ENCODE measurements around the gene SETD2.
A peak's percentile ranks its signal among the peaks of the same experiment; 100 is the strongest.
"Not testable (repeated sequence)": the region's sequence is repeated elsewhere in the genome, so short reads cannot be mapped to it uniquely, and the experiment has no call there.

The SETD2 gene, protein sequence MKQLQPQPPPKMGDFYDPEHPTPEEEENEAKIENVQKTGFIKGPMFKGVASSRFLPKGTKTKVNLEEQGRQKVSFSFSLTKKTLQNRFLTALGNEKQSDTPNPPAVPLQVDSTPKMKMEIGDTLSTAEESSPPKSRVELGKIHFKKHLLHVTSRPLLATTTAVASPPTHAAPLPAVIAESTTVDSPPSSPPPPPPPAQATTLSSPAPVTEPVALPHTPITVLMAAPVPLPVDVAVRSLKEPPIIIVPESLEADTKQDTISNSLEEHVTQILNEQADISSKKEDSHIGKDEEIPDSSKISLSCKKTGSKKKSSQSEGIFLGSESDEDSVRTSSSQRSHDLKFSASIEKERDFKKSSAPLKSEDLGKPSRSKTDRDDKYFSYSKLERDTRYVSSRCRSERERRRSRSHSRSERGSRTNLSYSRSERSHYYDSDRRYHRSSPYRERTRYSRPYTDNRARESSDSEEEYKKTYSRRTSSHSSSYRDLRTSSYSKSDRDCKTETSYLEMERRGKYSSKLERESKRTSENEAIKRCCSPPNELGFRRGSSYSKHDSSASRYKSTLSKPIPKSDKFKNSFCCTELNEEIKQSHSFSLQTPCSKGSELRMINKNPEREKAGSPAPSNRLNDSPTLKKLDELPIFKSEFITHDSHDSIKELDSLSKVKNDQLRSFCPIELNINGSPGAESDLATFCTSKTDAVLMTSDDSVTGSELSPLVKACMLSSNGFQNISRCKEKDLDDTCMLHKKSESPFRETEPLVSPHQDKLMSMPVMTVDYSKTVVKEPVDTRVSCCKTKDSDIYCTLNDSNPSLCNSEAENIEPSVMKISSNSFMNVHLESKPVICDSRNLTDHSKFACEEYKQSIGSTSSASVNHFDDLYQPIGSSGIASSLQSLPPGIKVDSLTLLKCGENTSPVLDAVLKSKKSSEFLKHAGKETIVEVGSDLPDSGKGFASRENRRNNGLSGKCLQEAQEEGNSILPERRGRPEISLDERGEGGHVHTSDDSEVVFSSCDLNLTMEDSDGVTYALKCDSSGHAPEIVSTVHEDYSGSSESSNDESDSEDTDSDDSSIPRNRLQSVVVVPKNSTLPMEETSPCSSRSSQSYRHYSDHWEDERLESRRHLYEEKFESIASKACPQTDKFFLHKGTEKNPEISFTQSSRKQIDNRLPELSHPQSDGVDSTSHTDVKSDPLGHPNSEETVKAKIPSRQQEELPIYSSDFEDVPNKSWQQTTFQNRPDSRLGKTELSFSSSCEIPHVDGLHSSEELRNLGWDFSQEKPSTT (N-terminal part only)

GRCh38 chr3:47164007-47164881 lies at the start of gene SETD2:
SETD2 (minus strand) TSS chr3:47164113; CDS start chr3:47163924, 189 bp downstream.
- H4K20me1 ChIP-seq (ENCODE audit: insufficient read depth, low read length), result peaks cover 38% of the 10 kb centered on the region
- peaks cover 6% of the 10 kb centered on the region; the same call in 1 of the 2 replicates for H3K36me3 ChIP-seq (ENCODE audit: insufficient read depth, low read length)
- H3K9me3 ChIP-seq (ENCODE audit: insufficient read depth, low read length, severe bottlenecking), result no peaks in the 10 kb centered on the region
- ATAC-seq (ENCODE audit: insufficient read depth, low read depth), result peak; percentile 91
- H3K79me2 ChIP-seq (ENCODE audit: insufficient read depth, low read length), result peaks cover 72% of the 10 kb centered on the region
- H3K4me3 ChIP-seq (ENCODE audit: low read depth in 1 of 2, low read length in 2 of 2), result peak within 1 kb of the TSS; percentile 70 to 89
- peaks cover 43% of the 10 kb centered on the region for H3K4me1 ChIP-seq (ENCODE audit: insufficient read depth, low read length)
- H3K27ac ChIP-seq (ENCODE audit: low read length), result peak within 1 kb of the TSS; percentile 92
- H3K9ac ChIP-seq (ENCODE audit: low read depth, low read length), result peak within 1 kb of the TSS; percentile 89
- no peaks in the 10 kb centered on the region for H3K27me3 ChIP-seq (ENCODE audit: insufficient read depth, low read length, poor library complexity)
- TF ChIP-seq EZH2 (IDR thresholded peaks at IDR 0.05; ENCODE audit: borderline replicate concordance, low read depth, low read length, severe bottlenecking), result no peak
- TF ChIP-seq CTCF (IDR thresholded peaks at IDR 0.05; ENCODE audit: borderline replicate concordance, extremely low read depth, low read length, poor library complexity, severe bottlenecking), result peak; percentile 67
- peak; percentile 90 for DNase-seq
- peak within 1 kb of the TSS; percentile 90 for H2AFZ ChIP-seq (ENCODE audit: low read depth, low read length)
- H3K4me2 ChIP-seq (ENCODE audit: insufficient read depth, low read length), result peak within 1 kb of the TSS; percentile 89

- Histone ChIP-seq H3K79me2 (ENCODE audit: insufficient read depth, low read length) (no peaks in the 10 kb centered on the region), H3K4me2 (ENCODE audit: insufficient read depth, low read length) (no peak overlapping the region), H3K36me3 (ENCODE audit: insufficient read depth, low read length) (no peaks in the 10 kb centered on the region), H4K20me1 (ENCODE audit: insufficient read depth, low read length) (no peaks in the 10 kb centered on the region), H3K4me1 (ENCODE audit: insufficient read depth, low read length) (no peaks in the 10 kb centered on the region), H3K27me3 (ENCODE audit: insufficient read depth, low read length, poor library complexity) (no peaks in the 10 kb centered on the region), H3K27ac (ENCODE audit: low read length) (no peak overlapping the region), H3K9me3 (ENCODE audit: insufficient read depth, low read length, severe bottlenecking) (no peaks in the 10 kb centered on the region), H3K4me3 (ENCODE audit: low read depth in 1 of 2, low read length in 2 of 2) (no peak overlapping the region), H3K9ac (ENCODE audit: low read depth, low read length) (no peak overlapping the region), H2AFZ (ENCODE audit: low read depth, low read length) (no peak overlapping the region)
- no peak for DNase-seq
- no peak for TF ChIP-seq EZH2 (IDR thresholded peaks at IDR 0.05; ENCODE audit: borderline replicate concordance, low read depth, low read length, severe bottlenecking)
- no peak for TF ChIP-seq CTCF (IDR thresholded peaks at IDR 0.05; ENCODE audit: borderline replicate concordance, extremely low read depth, low read length, poor library complexity, severe bottlenecking)
- no peak for ATAC-seq (ENCODE audit: insufficient read depth, low read depth)
Measured at GRCh38 chr3:47210863-47211405, 47.0 kb upstream of the SETD2 start.

- not testable (repeated sequence) for H2AFZ ChIP-seq (ENCODE audit: low read depth, low read length); H3K27ac ChIP-seq (ENCODE audit: low read length); H3K4me1 ChIP-seq (ENCODE audit: insufficient read depth, low read length); DNase-seq; H3K4me3 ChIP-seq (ENCODE audit: low read depth in 1 of 2, low read length in 2 of 2); H3K79me2 ChIP-seq (ENCODE audit: insufficient read depth, low read length); H3K36me3 ChIP-seq (ENCODE audit: insufficient read depth, low read length); H4K20me1 ChIP-seq (ENCODE audit: insufficient read depth, low read length); ATAC-seq (ENCODE audit: insufficient read depth, low read depth); H3K9me3 ChIP-seq (ENCODE audit: insufficient read depth, low read length, severe bottlenecking); H3K27me3 ChIP-seq (ENCODE audit: insufficient read depth, low read length, poor library complexity); H3K9ac ChIP-seq (ENCODE audit: low read depth, low read length); H3K4me2 ChIP-seq (ENCODE audit: insufficient read depth, low read length)
Measured at GRCh38 chr3:47206022-47206421, 42.1 kb upstream of the SETD2 start.

Data from DND-41 (cell line).